Measurements from ENCODE around the gene BTBD2.
"Not testable (repeated sequence)": the region's sequence is repeated elsewhere in the genome, so short reads cannot be mapped to it uniquely, and the experiment has no call there.

The BTBD2 gene

GRCh38 chr19:2014131-2014571 is 1.4 kb downstream of the BTBD2 start:
- no peak for DNase-seq (ENCODE audit: low read depth)

DNA sequence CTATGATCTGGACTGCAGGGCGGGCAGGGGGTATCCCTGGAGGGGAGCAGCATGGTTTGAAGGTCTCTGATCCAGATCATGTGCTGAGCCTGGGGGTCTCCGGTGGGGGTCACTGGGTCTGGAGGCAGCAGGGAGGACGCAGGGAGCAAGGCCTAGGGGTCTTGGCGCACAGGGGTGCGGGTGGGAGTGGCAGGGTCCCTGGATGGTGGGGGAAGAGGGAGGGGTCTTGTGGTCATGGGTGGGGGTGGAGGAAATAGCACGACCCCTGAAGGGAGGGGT is 1.9 kb downstream of the BTBD2 start:
- DNase-seq (ENCODE audit: low read depth) = no peak

DNA sequence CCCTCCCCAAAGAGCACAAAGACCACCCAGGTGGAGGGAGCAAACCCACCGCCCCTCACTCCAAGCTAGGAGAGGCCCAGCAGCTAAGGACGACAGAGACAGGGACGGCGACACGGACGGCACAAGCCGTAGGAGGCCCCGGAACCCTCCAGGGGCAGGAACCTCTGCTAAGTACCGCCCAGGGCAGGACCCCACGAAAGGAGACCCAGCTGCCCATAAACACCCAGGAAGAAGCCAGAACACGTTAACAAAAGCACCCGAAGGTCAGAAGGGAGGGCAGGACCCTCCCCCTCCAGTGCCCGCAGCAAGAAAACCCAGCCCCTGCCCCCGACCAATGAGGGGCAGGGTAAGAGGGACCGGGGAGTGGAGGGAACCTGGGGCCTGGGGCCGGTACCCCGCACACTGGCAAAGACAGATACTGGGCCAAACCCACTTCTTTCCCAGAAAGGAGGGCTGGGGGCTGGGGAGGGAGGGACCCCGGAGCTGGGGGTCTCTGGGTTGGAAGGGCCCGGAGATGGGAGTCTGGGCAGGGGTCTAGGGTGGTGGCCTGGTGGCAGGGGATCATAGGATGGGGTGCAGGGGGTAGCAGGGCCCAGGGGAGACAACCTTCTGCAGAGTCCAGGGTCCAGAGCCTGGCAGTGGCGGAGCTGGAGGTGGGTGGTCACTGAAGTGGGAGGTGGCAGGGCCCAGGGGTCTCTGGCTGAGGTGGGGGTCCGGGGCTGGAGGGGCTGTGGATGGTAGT is 2.4 kb downstream of the BTBD2 start:
- no peak for DNase-seq (ENCODE audit: low read depth)

GRCh38 chr19:2011169-2011568 is 4.3 kb downstream of the BTBD2 start:
- no peak for DNase-seq (ENCODE audit: low read depth)

- no peak for DNase-seq (ENCODE audit: low read depth)
Observed at GRCh38 chr19:2010135-2010668, 5.3 kb downstream of the BTBD2 start.

GRCh38 chr19:2003874-2004273 is 11.6 kb downstream of the BTBD2 start:
- no peak for DNase-seq (ENCODE audit: low read depth)

DNA sequence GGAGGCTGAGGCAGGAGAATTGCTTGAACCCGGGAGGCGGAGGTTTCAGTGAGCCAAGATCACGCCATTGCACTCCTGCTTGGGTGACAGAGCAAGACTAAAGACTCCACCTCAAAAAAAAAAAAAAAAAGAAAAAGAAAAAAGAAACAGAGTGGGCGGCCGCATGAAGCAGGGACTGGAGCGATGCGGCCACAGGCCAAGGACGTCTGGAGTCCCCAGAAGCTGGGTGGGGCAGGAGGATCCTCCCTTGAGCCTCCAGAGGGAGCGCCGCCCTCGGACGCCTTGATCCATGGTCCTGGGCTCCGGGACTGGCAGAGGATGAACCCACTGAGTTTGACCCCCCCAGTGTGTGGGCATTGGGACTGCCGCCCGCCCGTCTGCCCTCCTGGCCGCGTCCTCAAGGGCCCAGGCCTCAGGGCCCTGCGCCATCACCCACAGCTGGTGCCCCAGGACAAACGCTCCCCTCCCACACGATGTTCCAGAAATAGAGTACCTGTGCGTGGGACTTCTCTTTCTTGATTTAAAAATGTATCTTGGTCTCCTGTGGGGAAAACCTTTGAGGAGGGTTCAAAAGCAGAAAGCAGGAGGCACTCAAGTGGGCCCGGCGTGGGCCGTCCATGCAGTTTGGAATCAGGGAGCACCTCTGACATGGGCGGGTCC is 15.5 kb downstream of the BTBD2 start:
- DNase-seq (ENCODE audit: low read depth) = no peak

DNA sequence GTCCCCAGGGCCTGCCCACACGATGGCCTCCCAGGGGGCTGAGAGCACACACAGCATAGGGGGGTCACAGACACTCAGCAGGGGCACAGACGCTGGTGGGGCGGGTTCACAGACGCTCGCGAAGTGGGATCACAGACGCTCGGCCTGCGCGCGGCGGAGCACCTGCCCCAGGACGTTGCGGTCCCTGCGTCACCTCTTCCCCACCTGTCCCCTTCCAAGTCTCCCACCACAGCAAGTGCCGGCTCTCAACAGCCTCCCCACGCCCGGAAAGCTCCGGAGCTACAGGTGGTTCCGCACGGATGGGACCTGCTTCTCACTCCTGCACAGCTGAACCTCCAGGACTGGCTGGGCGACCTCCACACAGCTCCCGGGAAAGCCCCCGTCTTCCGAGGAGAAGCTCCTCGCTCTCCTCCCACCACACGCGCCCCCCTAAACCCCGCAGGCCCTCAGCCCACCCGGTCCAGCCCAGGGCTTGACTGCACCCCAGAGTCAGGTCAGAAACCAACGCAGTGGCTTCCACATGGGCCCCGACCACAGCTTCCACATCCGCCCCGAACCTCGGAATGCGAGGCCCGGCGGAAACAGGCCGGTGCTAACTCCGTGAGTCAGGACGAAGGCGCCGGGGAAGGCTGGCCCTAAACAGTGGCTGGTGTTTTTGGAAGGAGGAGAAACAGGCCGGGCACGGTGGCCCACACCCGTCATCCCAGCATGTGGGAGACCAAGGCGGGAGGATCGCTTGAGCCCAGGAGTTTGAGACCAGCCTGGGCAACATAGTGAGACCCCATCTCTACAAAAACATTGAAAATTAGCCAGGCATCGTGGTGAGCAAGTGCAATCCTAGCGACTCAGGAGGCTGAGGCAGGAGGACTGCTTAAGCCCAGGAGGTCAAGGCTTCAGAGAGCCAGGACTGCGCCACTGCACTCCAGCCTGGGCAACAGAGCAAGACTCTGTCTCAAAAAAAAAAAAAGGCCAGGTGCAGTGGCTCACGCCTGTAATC is 16.5 kb downstream of the BTBD2 start:
- DNase-seq (ENCODE audit: low read depth) = no peak

- no peak for DNase-seq (ENCODE audit: low read depth)
Observed at GRCh38 chr19:1997353-1998233, 17.9 kb downstream of the BTBD2 start.

DNA sequence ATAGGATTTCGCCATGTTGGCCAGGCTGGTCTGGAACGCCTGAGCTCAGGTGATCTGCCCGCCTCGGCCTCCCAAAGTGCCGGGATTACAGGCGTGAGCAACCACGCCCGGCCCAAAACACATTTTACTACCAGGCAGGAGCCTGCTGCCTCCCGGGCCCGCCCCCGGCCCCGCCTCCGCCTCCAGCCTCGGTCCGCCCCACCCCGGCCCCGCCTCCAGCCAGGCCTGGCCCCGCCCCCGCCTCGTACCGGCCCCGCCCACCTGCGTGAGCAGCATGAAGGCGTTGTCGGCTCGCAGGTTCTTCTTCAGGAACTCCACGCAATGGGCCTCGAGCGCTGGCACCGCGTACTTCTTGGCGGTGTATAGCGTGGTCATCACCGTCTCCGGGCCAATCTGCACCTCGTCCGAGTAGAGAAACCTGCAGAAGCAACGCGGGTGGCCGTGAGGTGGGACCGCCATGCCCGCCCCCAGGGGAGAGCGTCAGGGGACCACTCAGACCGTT is 22.7 kb downstream of the BTBD2 start:
- no peak for DNase-seq (ENCODE audit: low read depth)

- DNase-seq (ENCODE audit: low read depth) = no peak
Observed at GRCh38 chr19:1991018-1991913, 24.2 kb downstream of the BTBD2 start.

GRCh38 chr19:1990230-1991017 is 25.1 kb downstream of the BTBD2 start:
- no peak for DNase-seq (ENCODE audit: low read depth)

- no peak for DNase-seq (ENCODE audit: low read depth)
Observed at GRCh38 chr19:1989513-1990229, 25.8 kb downstream of the BTBD2 start.

DNA sequence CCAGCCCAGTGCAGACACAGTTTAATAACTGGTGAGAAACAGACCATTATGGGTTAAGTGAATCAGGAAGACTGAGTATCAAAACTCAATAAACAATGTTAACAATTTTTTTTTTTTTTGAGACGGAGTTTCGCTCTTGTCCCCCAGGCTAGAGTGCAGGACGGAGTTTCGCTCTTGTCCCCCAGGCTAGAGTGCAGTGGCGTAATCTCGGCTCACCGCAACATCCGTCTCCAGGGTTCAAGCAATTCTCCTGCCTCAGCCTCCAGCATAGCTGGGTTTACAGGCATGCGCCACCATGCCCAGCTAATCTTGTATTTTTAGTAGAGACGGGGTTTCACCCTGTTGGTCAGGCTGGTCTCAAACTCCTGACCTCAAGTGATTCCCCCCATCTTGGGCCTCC is 27.1 kb downstream of the BTBD2 start:
- not testable (repeated sequence) for DNase-seq (ENCODE audit: low read depth)

DNA sequence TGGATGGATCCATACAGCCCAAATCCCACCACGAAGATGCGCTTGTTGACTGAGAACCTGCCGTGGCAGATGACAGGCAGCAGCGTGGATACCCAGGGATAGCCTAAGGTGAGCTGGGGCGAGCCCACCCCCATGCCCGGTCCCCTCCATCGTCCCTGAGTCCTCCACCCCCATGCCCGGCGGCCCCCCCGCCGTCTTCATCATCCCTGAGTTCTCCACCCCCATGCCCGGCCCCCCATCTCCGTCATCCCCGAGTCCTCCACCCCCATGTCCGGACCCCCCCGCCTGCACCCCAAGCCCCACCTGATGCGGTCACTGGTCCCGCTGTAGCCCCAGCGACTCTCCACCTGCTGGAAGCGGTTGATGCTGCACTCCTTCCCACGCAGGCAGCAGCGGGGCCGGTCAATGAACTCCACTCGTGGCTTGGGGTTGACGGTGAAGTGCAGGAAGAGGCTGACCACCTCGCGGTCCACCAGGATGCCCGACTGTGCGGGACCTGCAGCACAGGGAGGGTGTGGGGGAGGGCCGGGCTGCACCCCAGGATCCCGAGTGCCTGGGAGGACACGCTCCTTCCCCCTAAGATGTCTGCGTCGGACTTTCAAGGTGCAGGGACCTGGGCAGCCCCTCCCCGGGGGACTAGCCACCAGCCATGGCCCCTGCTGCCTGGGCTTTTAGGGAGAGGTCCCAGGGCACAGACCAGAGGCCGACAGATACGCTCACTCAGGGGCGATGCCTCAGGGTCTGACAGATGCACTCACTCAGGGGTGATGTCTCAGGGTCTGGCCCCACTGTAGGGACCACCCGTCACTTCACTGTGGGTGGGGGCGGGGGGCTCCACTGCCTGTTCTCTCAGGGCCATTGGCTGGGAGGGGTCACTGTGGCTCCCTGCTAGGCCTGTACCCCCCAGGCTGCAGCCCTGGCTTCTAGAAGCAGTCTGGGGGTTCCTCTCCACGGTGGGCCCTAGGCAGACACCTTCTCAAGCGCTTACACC is 28.0 kb downstream of the BTBD2 start:
- no peak for DNase-seq (ENCODE audit: low read depth)

DNA sequence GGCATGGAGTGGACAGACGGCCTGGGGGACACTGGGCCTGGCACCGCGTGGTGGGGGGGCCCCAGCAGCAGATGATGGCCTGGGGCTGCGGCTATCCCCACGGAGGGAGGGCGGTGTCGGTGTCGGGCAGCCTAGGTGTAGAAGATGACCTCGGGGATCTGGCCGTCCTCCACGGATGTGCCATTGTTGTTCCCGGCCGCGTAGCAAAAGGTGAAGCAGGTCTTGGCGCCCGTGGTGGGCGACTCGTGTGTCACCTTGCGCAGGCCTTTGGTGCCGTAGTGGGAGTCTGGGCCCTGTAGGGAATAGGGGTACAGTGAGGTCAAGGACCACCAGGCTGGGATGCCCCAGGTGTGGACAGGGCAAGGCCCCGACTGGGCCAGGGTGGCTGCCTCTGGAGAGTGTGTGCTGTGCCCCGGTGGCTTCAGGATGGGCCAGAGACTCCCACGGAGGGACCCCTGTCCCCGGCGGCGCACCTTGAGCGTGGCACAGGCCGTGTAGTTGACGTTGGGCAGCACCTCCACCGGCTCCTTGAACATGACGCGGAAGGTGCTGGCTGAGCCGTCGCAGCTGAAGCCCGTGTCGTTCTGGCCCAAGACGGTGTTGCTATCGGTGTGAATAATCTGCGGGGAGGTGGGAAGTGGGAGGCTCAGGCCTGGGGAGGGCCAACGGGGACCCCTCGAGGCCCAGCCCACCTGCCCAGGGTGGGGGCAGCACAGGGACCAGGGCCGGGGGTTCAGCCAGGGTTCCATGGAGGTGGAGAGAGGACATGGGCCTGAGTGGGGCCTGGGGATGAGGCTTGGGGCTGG is 29.0 kb downstream of the BTBD2 start:
- DNase-seq (ENCODE audit: low read depth) = no peak
